ENCODE measurements around the gene ZNF830. TPM values are rescaled to one million over a fixed set of nuclear protein-coding genes. Genes with fewer than 3 reads are reported as not detected.

The ZNF830 gene
- total and polyA plus RNA-seq, 9 of the 15 experiments (the other 6 are each of a cell fraction or from before 2014, with no cell fraction given), result 13.1 to 28.7 (median 21.7) TPM

- TF ChIP-seq PTTG1 (tag; IDR thresholded peaks at IDR 0.05; ENCODE audit: low read depth) (no peak), ETV5 (CRISPR knock-in tag; IDR thresholded peaks at IDR 0.05; ENCODE audit: low read depth) (no peak), TCF7L2 (IDR thresholded peaks at IDR 0.05; ENCODE audit: low read depth, low read length) (no peak), ZNF124 (CRISPR knock-in tag; IDR thresholded peaks at IDR 0.05) (no peak), SIX5 (IDR thresholded peaks at IDR 0.05; ENCODE audit: borderline replicate concordance in 1 of 2, insufficient read depth in 1 of 2, low read depth in 1 of 2, low read length in 2 of 2) (no peak), BCOR (IDR thresholded peaks at IDR 0.05) (0 out of 2 replicates have a peak, but pooled peaks have one; percentile 17), ZNF263 (CRISPR knock-in tag; IDR thresholded peaks at IDR 0.05; ENCODE audit: borderline replicate concordance) (no peak), MYC (IDR thresholded peaks at IDR 0.05; ENCODE audit: low read depth, low read length) (peak; percentile 89), MYC (CRISPR knock-in tag; IDR thresholded peaks at IDR 0.05; ENCODE audit: borderline replicate concordance, low read depth) (peak; percentile 62; the same call in 1 of the 2 replicates), CUX1 (CRISPR knock-in tag; IDR thresholded peaks at IDR 0.05) (no peak), PHB (CRISPR knock-in tag; IDR thresholded peaks at IDR 0.05) (no peak), NFYB (IDR thresholded peaks at IDR 0.05; ENCODE audit: extremely low read depth, insufficient read length) (peak; percentile 49), E2F8 (IDR thresholded peaks at IDR 0.05; ENCODE audit: low read depth, partially characterized antibody) (peak; percentile 73), ERF (CRISPR knock-in tag; IDR thresholded peaks at IDR 0.05) (no peak), E2F1 (CRISPR knock-in tag; IDR thresholded peaks at IDR 0.05) (no peak), GABPB1 (CRISPR knock-in tag; IDR thresholded peaks at IDR 0.05) (peak; percentile 93), ZNF23 (CRISPR knock-in tag; IDR thresholded peaks at IDR 0.05) (no peak), L3MBTL2 (IDR thresholded peaks at IDR 0.05) (peak; percentile 87)
These were observed at the start of gene ZNF830, which contains the start of gene CCT6B (continued) for GRCh38 chr17:34961093-34961911.

All from K562 (cell line).